Caki2 (cell line): ENCODE data around the gene RTP1. TPM values are rescaled to one million over a fixed set of nuclear protein-coding genes. Genes with fewer than 3 reads are reported as not detected.
A peak's percentile ranks its signal among the peaks of the same experiment; 100 is the strongest.
"Not testable (repeated sequence)": the region's sequence is repeated elsewhere in the genome, so short reads cannot be mapped to it uniquely, and the experiment has no call there.

Source experiments
- DNase-seq: peaks from one replicate; pipeline ENCODE4 v3.0.0-alpha.2; 2015; ENCODE audit warnings: low read depth
- in situ Hi-C: cut with HindIII; loops from 2 replicates; pipeline ENCODE4 v1.10.0; 2016; ENCODE audit warnings: low sequenced_read_pairs, low pct_unique_long_range_greater_than_20kb, mixed read lengths
- total RNA-seq: library from RNA; depleted of rRNA; stranded (reverse); fragments of >200 nt; shearing (Covaris generic); gene quantifications from 2 replicates; pipeline ENCODE4 v1.2.3, GENCODE V29; 2014; ENCODE audit warnings: low replicate concordance; rRNA removed

The RTP1 gene, protein sequence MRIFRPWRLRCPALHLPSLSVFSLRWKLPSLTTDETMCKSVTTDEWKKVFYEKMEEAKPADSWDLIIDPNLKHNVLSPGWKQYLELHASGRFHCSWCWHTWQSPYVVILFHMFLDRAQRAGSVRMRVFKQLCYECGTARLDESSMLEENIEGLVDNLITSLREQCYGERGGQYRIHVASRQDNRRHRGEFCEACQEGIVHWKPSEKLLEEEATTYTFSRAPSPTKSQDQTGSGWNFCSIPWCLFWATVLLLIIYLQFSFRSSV
- not detected in 2 replicates for total RNA-seq

DNA sequence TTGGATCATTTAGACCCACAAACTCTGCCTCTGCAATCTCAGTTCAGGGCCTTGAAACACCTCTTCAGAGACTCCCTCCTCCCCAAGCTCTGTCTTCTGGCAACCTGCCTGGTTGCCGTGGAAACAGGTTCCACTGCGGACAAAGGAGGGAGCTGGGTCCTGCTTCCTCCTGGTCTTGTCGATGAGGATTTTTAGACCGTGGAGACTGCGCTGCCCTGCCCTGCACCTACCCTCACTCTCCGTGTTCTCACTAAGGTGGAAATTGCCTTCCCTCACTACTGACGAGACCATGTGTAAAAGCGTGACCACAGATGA lies at the start of gene RTP1:
Gene RTP1, plus strand, starts transcription at position 152 of the 315 bp plus-strand sequence. Its CDS starts 30 bp downstream, at position 182.
- DNase-seq = no peak
- in situ Hi-C loops = no loop called here

DNA sequence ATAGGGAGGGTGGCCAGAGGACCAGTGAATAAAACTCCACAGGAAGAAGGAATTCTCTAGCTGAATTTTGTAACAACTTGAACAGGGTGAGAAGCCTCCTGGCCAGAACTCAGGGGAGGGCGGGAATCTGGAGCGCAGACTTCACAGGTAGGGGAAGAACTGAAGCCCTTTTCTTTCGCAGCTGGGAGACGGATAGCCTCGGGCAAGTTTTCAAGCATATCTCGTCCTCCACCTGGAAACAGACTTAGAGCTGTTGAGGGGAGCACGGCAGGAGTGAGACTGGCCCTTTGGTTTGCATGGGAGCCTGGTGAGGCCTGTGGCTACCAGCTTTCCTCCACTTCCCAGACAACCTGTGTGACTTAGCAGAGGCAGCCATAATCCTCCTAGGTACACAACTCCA lies 47.1 kb upstream of the RTP1 start:
- in situ Hi-C loops = no loop called here
- DNase-seq = no peak

DNA sequence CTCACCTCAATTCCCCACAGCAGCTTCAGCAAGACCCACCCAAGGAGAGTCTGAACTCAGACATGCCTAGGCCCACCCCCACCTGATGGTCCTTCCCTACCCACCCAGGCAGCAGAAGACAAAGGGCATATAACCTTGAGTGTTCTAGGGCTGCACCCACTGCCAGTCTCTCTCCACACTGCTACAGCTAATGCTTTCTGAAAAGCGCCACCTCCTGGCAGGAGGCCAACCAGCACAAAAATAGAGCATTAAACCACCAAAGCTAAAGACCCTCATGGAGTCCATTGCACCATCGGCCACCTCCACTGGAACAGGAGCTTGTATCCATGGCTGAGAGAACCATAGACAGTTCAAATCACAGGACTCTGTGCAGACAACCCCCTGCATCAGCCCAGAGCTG lies 46.7 kb upstream of the RTP1 start:
- DNase-seq = no peak

DNA sequence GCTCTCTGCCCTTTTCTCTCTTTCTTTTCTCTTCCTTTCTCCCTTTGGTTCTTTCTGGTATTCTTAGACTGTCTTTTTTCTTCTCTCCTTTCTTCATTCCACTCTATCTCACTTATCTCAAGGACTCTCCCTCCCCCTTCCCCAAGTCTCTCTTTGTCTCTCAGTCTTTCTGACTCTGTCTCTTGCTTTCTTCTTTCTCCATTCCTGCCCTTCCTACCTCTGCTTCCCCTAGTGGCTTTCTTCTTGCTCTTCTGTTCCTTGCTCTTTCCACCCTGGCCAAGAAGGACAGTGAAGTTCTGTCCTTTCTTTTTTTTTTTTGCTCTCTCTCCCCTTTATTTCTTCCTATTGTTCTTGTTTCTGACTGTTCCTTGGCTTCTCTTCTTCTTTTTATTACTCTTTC lies 35.7 kb upstream of the RTP1 start:
- in situ Hi-C loops = no loop called here
- no peak for DNase-seq

More for the DNA sequence above, 46.7 kb upstream of the RTP1 start:
- in situ Hi-C loops = no loop called here

DNA sequence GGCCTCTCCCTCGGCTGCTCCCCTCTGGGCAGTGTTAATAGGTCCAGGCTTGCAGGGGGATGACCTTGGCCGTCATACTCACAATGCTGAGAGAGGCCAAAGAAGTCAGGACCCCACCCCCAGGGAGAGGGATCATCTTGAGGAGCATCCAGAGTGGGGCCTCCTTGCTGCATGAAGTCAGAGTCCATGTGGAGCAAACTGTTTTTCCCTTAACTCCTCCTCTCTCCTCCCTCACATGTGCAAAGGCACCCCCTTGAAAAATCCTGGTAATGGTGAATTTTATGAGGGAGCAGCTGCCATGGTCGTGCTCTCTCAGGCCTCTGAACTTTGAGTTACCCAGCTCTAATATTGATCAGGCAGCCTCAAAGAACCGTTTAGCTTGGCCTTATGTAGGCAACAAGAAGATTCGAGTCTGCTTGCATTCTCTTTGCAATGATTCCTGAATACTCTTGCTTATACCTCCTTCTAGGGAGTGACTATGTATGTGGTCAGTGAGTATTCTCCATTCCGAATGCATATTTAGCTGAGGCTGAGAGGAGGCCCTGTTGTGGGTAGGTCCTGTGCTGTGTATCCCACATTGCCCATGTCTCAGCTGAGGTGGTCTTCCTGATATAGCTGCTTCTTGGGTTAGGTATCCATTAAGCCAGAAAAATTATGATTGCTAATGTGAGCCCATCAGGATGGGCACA lies 34.9 kb upstream of the RTP1 start:
- in situ Hi-C loops = no loop called here
- DNase-seq = no peak

DNA sequence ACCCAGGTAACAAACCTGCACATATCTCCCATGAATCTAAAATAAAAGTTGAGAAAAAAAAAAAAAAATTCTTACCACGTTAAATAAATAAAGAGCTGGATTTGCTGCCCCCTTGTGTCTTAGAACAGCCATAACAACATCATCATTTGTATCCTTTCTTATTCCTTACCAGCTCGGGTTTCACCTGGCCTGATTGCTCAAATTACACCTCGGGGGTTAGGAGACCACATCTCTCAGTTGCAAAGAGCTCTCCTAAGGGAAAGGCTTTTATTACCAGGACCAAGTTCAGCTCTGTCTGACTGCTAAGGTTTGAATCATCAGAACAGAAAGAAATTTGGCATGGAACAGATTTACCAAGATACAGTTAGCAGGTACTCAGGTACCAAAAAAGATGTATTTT lies 32.1 kb upstream of the RTP1 start:
- peak; percentile 64 for DNase-seq
- in situ Hi-C loops = no loop called here

DNA sequence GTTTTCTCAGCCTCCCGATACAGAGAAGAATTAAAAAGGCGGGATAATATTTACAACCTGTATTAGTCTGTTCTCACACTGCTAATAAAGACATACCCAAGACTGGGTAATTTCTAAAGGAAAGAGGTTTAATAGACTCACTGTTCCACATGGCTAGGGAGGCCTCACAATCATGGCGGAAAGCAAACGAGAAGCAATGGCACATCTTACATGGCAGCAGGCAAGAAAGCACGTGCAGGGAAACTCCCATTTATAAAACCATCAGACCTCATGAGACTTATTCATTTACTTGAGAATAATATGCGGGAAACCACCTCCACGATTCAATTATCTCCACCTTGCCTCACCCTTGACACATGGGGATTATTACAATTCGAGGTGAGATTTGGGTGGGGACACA lies 30.5 kb upstream of the RTP1 start:
- DNase-seq = no peak
- in situ Hi-C loops = no loop called here

DNA sequence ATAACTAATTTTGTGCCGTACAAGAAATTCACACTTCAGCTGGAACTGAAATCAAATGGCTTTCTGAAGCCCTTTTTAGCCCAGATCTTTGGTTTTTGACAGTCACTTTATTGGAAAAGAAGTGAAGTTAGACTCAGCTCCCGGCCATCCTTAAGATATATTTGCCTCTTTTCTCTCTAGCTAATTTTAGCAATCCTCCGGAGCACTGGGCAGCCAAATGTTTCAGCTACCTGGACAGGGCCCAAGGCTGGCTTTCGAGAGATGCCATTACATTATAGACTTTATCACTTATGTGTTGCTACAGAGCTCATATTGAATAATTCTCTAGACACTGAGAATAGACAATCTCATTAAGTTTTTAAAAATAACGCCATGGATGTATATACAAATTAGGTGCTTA lies 29.5 kb upstream of the RTP1 start:
- in situ Hi-C loops = no loop called here
- no peak for DNase-seq

DNA sequence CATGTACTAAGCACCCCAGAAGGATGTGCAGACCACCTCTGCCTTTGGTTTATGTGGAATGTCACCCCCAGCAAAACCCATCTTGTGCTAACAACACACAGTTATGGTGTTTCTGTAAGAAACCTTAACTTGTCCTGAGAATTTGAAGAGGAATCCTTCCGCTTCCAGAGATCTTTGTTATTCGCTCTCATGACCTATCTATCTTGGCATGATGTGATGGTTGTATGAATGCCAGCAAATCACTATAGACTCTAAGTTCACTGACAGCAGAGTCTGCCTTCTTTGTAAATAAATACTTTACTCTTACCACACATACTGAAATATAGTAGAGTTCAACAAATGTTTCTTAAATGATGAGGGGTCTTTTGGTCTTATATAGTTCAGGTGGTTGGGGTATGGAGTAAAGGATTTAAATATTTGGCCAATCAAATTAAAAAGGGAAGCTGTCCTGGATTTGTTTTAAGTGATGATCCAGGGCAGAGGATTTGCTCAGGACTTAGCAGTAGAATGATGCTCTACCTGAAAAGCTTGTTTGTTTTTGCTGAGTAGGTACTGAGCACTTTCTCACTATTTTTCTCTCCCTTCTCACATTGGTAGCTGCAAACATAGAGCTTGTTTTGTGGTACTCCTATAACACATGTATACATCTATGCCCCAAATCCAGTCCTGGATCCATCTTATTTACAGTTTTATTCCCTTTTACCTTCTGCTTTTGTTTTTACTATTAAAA lies 27.9 kb upstream of the RTP1 start:
- in situ Hi-C loops = no loop called here
- no peak for DNase-seq

DNA sequence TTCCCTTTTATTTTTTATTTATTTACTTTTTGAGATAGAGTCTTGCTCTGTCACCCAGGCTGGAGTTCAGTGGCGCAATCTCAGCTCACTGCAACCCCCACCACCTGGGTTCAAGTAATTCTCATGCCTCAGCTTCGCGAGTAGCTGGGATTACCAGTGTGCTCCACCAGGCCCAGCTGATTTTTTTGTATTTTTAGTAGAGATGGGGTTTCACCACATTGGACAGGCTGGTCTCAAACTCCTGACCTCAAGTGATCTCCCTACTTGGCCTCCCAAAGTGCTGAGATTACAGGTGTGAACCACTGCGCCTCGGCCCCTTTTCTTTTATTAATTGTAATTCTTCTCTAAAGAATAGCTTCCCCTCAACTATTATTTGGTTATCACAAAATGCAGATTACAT lies 26.4 kb upstream of the RTP1 start:
- in situ Hi-C loops, DNase-seq: not testable (repeated sequence)

DNA sequence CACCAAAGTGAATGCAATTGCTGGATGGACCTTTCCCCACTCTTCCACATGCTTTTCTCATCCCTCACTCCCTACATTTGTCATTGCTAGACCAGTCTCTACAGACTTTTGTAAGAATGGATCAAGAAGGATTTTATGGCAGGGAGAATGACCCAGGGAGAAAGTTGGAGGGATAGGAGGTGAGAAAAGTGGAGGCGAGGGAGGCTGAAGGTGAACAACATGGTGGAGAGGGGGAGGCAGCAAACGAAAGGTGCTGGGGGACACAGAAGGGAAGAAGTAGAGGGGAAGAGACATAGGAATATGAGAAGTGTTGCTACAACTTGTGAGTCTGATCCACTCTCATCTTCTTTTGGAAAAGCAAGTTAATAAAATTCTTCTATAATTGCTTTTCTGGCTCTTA lies 24.4 kb upstream of the RTP1 start:
- no peak for DNase-seq
- in situ Hi-C loops = no loop called here

DNA sequence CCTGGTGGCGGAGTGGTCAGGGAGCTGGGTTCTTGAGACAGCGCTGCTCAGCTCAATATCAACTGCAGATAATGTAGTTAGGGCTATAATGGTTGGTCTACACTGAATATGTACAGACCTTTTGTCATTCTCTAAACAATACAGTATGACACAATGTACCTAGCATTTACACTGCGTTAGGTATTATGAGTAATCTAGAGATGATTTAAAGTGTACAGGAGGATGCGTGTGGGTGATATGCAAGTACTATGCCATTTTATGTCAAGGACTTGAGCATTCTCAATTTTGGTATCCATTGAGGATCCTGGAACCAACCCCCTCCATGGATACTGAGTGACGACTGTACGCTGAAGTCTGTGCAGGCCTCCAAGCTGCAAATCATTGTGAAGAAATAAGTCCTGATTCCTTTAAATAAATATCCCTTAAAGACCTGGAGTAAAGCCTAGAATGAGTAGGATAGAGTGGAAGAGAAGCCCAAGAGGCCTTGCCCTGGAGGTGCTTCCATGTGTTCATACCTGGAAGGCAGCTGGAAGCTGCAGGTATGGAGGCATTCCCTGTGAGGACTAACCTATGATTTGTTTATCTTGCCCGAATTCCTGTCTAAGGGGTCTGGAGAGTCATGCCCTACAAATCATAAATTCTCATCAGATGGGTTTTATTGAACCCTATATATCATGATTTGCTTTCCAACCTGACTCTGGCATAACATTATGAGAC lies 15.7 kb upstream of the RTP1 start:
- in situ Hi-C loops = no loop called here
- no peak for DNase-seq

DNA sequence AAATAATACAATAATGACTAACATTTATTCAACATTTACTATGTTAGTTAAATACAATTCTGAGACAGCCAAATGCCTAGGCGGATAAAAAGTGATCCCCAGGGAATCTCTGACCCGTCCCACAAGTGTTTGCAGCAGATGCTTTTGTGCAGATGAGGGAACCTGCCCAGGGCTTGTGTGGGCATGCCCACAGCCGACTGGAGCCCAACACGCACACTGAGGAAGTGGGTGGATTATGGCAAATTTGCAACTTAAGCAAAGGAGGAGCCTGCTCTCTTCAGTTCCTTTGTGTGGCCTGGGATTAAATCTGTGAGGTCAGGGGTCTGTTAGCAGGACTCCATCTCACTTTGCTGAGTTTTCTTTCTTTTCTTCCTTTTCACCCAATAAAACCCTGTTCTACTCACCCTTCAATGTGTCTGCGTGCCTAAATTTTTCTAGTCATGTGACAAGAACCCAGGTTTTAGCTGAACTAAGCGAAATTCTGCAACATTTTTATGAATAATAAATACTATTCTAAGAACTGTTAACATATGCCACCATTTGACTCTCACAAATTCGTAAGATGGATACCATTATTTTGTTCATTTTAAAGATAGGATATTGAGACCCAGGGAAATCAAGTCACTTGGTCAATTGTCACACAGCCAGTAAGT lies 13.9 kb upstream of the RTP1 start:
- no peak for DNase-seq
- in situ Hi-C loops = no loop called here

DNA sequence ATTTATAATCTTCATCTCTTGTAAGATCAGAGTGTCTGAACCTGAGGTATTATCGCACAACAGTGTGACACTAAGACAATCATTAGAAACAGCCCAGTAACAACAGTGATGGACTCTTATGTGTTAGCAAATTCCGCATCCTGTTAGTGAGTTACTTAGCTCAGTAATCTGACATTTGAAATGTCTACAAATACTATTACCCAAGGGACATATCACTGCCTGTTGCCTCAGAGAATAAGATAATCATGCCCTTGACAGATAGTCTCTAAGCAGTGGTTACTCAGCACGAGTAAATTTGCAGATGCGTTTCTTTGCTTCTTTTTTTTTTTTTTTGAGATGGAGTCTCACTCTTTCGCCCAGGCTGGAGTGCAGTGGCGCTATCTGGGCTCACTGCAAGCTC lies 13.4 kb upstream of the RTP1 start:
- DNase-seq = no peak
- in situ Hi-C loops = no loop called here

DNA sequence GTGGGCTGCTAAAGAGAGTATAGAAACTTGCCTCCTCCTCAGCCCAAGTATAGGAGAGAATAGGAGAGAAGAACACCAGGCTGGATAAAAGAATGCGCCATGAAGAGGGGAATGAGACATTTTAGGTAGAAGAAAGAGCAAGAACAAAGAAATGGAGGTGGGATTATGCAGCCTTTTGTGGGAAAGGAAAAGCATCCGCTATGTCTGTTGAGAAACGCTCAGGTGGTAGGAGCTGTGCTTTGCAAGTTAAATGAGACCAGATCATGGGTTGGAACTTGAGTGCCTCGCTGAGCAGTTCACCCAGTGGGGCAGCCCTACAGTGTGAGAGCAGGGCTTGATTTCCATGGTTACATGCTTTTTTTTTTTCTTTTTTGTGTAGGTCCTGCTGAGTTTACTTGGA lies 11.5 kb upstream of the RTP1 start:
- DNase-seq = no peak
- in situ Hi-C loops = no loop called here

DNA sequence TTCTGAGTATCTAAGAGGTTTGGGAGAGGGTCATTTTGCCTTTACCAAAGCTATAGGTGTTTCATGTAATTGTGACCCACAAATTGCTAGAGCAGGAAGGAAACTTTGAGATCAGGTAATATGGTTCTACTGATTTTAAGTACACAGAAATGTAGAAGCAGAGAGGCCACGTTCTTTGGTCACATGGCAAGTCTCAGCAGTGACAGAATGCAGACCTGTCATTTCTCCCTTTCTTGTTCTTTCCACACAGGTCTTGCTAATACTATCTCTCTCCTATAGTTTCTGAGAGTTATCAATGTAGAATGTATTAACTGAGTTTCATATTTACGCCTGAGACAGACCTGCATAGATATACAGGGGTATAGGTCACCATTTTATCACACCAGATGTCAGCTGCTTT lies 10.9 kb upstream of the RTP1 start:
- DNase-seq = no peak
- in situ Hi-C loops = no loop called here

DNA sequence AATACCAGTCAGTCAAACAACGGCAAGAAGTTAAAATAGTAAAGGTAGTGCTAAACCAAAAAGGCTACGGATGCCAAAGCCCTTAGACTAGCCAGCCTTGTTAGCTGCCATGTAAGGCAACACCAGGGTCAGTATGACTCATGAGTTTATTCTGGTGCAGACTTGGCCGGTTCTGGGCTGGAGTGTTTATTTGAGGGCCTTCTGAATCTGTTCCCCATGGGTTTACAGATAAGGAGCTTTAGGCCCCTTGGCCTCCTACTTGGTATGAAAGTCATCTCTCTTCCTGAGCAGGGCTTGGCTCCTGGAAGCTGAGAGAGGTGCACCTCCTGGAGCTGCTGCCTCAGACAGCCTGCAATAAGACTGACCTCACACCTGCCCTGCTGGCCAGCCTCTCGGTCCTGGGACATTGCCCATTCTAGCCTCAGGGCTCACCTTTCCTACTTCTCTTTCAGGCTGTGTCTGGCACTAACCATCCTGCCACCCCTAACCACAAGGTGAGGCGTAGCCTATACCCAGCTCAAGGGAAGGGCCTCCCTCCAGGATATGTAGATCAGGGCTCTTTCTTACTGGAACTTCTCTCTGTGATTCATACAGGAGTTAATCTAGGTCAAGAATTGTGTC lies 10.4 kb upstream of the RTP1 start:
- in situ Hi-C loops = no loop called here
- DNase-seq = no peak

DNA sequence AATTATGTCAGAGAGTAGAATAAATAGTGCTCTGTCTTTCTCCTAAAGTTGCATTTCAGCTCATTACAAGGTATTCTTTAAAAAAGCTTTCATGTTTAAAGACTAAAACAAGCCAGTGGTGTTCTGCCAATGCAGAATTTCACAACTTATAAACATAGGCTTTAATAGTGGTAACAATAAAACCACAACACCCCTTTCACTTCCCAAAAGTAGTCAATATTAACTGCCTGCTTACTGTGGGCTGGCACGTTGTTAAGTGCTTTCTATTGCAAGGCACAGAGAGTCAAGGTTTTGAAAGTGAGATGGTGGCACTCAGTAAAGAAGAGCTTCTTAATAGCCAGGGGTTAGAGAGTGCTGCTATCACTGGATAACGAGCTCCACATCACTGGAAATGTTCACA lies 8.4 kb upstream of the RTP1 start:
- in situ Hi-C loops = no loop called here
- no peak for DNase-seq
